ENCODE results near the gene RIMS4.

GRCh38 chr20:44795836-44796235 is 14.5 kb downstream of the RIMS4 start:
- TF ChIP-seq CTCF (IDR thresholded peaks at IDR 0.05) (no peak), POLR2A (IDR thresholded peaks at IDR 0.05) (no peak)
